Liver (tissue), 9 donors: ENCODE results near the gene CTNND1. TPM values are rescaled to one million over a fixed set of nuclear protein-coding genes. Genes with fewer than 3 reads are reported as not detected.

Experiments
- DNase-seq: peaks from one replicate; pipeline ENCODE4 v3.0.0-alpha.2; 2017; ENCODE audit warnings: low spot score
- H3K27ac ChIP-seq, 2 donors: one replicate each; pipeline ENCODE4 v1.7.0; 2013; ENCODE audit warnings: inconsistent platforms in 2 of 2, low read length in 2 of 2, control low read depth in 1 of 2, low read depth in 1 of 2, mild to moderate bottlenecking in 1 of 2
- H3K27me3 ChIP-seq, 4 donors: one replicate each; pipeline versions ENCODE4 v1.6.1 to v1.7.0; 2013; ENCODE audit warnings: low read length in 3 of 4, inconsistent platforms in 1 of 4, mild to moderate bottlenecking in 1 of 4, moderate library complexity in 1 of 4; ENCODE audit not compliant: control insufficient read depth in 4 of 4, insufficient read depth in 4 of 4
- H3K36me3 ChIP-seq, 4 donors: one replicate each; pipeline versions ENCODE4 v1.6.1 to v1.7.0; 2013; ENCODE audit warnings: low read length in 3 of 4, mild to moderate bottlenecking in 3 of 4, low read depth in 1 of 4, moderate library complexity in 1 of 4; ENCODE audit not compliant: control insufficient read depth in 4 of 4, insufficient read depth in 3 of 4
- H3K4me1 ChIP-seq, 4 donors: one replicate each; pipeline versions ENCODE4 v1.6.1 to v1.7.0; 2013; ENCODE audit warnings: low read length in 3 of 4, mild to moderate bottlenecking in 3 of 4, moderate library complexity in 1 of 4; ENCODE audit not compliant: control insufficient read depth in 4 of 4, insufficient read depth in 4 of 4
- H3K4me3 ChIP-seq, 3 donors: one replicate each; pipeline versions ENCODE4 v1.6.1 to v1.7.0; 2013; ENCODE audit warnings: low read length in 3 of 3, control low read depth in 1 of 3, low read depth in 1 of 3, mild to moderate bottlenecking in 1 of 3
- H3K9ac ChIP-seq, 2 donors: one replicate each; pipeline ENCODE4 v1.7.0; 2013; ENCODE audit warnings: low read length in 2 of 2, mild to moderate bottlenecking in 2 of 2, moderate library complexity in 2 of 2, control low read depth in 1 of 2, low read depth in 1 of 2
- H3K9me3 ChIP-seq, 4 donors: one replicate each; pipeline versions ENCODE4 v1.6.1 to v1.7.0; 2013; ENCODE audit warnings: low read length in 3 of 4; ENCODE audit not compliant: control insufficient read depth in 4 of 4
- EGR1 ChIP-seq, 2 donors: IDR thresholded peaks; 2 replicates each; pipeline ENCODE4 v1.6.1; 2016 to 2018; ENCODE audit warnings: antibody characterized with exemption in 2 of 2, low read depth in 2 of 2
- FOXA1 ChIP-seq: IDR thresholded peaks from 2 replicates; pipeline ENCODE4 v1.6.1; 2016; ENCODE audit warnings: antibody characterized with exemption
- FOXA2 ChIP-seq: IDR thresholded peaks from 2 replicates; pipeline ENCODE4 v1.6.1; 2016; ENCODE audit warnings: antibody characterized with exemption
- GABPA ChIP-seq, 2 donors: IDR thresholded peaks in 1 of 2; conservative IDR thresholded peaks in 1 of 2; 2 replicates each; pipeline ENCODE4 v1.6.1; 2016; ENCODE audit warnings: antibody characterized with exemption in 2 of 2, mild to moderate bottlenecking in 1 of 2, moderate library complexity in 1 of 2
- JUND ChIP-seq, 2 donors: IDR thresholded peaks; 2 replicates each; pipeline ENCODE4 v1.6.1; 2016; ENCODE audit warnings: antibody characterized with exemption in 2 of 2
- NR2F2 ChIP-seq: IDR thresholded peaks from 2 replicates; pipeline ENCODE4 v1.6.1; 2016; ENCODE audit warnings: antibody characterized with exemption
- RAD21 ChIP-seq, 2 donors: IDR thresholded peaks; 2 replicates each; pipeline ENCODE4 v1.6.1; 2016; ENCODE audit warnings: antibody characterized with exemption in 2 of 2, mild to moderate bottlenecking in 2 of 2
- SP1 ChIP-seq: IDR thresholded peaks from 2 replicates; pipeline ENCODE4 v1.6.1; 2018; ENCODE audit warnings: antibody characterized with exemption, mild to moderate bottlenecking
- TAF1 ChIP-seq: conservative IDR thresholded peaks from 2 replicates; pipeline ENCODE4 v1.6.1; 2016; ENCODE audit warnings: antibody characterized with exemption, mild to moderate bottlenecking
- WGBS: extraction: QIAGEN DNeasy Blood & Tissue Kit; methylation state at CpG from one replicate; pipeline ENCODE4 v1.1.7; 2013; 5-methylcytosine and 5-hydroxymethylcytosine counted together
- polyA plus RNA-seq, 2 donors: library from polyadenylated mRNA; stranded (reverse) in 1 of 2; unstranded in 1 of 2; fragments of 200-250 nt in 1 of 2; fragments of >200 nt in 1 of 2; fragmentation: Nextera tagmentation in 1 of 2; extraction: Ambion mirVana in 1 of 2; gene quantifications; one replicate each; pipeline versions ENCODE4 v1.2.1 to v1.2.3, GENCODE V29; 2013 to 2015
- total RNA-seq, 2 donors: library from RNA; depleted of rRNA; stranded (reverse); fragments of >200 nt; gene quantifications; one replicate each; pipeline ENCODE4 v1.2.3, GENCODE V29; 2014
- TF ChIP-seq, protein P1 (sequence below): IDR thresholded peaks from 2 replicates; pipeline ENCODE4 v1.6.1; 2016; ENCODE audit warnings: antibody characterized with exemption
- TF ChIP-seq, protein P2 (sequence below): IDR thresholded peaks from 2 replicates; pipeline ENCODE4 v1.6.1; 2016; ENCODE audit warnings: antibody characterized with exemption
- TF ChIP-seq, protein P3 (sequence below): fragments of 150-350 bp; IDR thresholded peaks from 2 replicates; pipeline ENCODE4 v1.5.1; 2017; ENCODE audit warnings: improper control_type of control experiment, low read depth, low read length; ENCODE audit not compliant: missing input control
- TF ChIP-seq, protein P4 (sequence below): IDR thresholded peaks from 2 replicates; pipeline ENCODE4 v1.6.1; 2016; ENCODE audit warnings: antibody characterized with exemption
- donor health status: healthy.
- donor health status: healthy.
- donor health status: healthy.
- donor health status: healthy.
- donor health status: healthy.

Gene CTNND1
- total and polyA plus RNA-seq, 4 donors: 21.5 to 97.1 (median 58.0) TPM

DNA sequence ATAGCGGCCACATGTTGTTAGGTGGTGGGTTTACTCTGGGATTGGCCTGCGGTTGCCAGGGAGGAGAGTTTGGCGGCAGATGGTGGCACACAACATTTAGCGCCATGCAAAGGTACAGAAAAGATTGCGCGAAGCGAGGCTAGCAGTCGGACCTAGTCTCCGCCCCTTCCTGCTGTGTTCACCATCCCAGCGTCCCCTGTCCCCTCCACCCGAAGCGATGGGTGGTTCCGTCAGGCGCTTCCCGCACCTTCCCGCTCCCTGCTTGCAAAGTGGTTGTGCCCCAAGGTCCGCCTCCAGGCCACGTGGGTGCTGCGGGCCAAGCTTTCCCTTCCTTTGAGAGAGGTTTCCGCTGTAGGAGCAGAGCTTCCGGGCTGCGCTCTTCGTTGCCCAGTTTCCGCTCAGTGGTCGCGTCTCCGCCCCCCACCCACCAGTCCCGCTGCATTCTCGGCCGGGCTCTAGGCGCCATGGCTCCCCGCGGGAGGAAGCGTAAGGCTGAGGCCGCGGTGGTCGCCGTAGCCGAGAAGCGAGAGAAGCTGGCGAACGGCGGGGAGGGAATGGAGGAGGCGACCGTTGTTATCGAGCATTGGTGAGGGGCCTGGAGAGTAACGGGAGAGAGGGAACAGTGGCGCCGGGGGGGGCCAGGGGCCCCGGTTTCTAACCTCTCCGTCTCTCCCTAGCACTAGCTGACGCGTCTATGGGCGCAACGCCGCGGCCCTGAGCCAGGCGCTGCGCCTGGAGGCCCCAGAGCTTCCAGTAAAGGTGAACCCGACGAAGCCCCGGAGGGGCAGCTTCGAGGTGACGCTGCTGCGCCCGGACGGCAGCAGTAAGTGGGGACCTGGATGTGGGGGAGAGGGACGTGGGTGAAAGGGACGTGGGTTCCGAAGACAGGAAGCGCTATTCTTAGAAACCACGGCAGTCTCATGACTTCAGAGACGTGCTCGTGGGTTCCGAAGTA is 20.2 kb upstream of the CTNND1 start, which contains the start of gene SELENOH (continued):
- TF ChIP-seq, protein P1, sequence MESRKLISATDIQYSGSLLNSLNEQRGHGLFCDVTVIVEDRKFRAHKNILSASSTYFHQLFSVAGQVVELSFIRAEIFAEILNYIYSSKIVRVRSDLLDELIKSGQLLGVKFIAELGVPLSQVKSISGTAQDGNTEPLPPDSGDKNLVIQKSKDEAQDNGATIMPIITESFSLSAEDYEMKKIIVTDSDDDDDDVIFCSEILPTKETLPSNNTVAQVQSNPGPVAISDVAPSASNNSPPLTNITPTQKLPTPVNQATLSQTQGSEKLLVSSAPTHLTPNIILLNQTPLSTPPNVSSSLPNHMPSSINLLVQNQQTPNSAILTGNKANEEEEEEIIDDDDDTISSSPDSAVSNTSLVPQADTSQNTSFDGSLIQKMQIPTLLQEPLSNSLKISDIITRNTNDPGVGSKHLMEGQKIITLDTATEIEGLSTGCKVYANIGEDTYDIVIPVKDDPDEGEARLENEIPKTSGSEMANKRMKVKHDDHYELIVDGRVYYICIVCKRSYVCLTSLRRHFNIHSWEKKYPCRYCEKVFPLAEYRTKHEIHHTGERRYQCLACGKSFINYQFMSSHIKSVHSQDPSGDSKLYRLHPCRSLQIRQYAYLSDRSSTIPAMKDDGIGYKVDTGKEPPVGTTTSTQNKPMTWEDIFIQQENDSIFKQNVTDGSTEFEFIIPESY: peak; percentile 78
- TF ChIP-seq FOXA2 (no peak), EGR1 (IDR thresholded peaks at IDR 0.05; ENCODE audit: low read depth in 2 of 2) (peak; percentile 72 to 73)

DNA sequence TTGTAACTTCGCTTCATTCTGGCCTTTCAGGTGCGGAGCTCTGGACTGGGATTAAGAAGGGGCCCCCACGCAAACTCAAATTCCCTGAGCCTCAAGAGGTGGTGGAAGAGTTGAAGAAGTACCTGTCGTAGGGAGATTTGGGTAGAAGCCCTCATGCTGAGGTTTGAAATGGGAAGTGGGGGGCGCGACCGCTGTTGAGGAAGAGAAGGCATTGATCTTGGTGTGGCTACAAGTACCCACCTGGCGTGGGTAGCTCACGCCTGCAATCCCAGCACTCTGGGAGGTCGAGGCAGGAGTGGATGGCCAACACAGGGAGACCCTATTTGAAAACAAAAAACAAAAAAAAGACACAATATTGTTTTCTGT is 19.5 kb upstream of the CTNND1 start:
- Histone ChIP-seq H3K27me3 (no peaks in the 10 kb centered on the region), H3K9me3 (no peaks in the 10 kb centered on the region), H3K4me1 (peaks cover 0 to 17% (median 12%) of the 10 kb centered on the region in 4 donors), H3K27ac (peak overlapping the region; percentile 82 to 84), H3K9ac (peak overlapping the region; percentile 75 to 93), H3K4me3 (peak overlapping the region; percentile 73 to 97 (median 95)), H3K36me3 (peaks cover 12 to 36% (median 22%) of the 10 kb centered on the region in 4 donors)
- 5% methylated on average over 10 of the region's 10 CpGs for WGBS
- DNase-seq: no peak
- TF ChIP-seq RAD21 (IDR thresholded peaks at IDR 0.05): no peak
- TF ChIP-seq JUND (IDR thresholded peaks at IDR 0.05): no peak
- no peak for TF ChIP-seq TAF1
- TF ChIP-seq, protein P2, sequence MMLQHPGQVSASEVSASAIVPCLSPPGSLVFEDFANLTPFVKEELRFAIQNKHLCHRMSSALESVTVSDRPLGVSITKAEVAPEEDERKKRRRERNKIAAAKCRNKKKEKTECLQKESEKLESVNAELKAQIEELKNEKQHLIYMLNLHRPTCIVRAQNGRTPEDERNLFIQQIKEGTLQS: no peak
- TF ChIP-seq, protein P3, sequence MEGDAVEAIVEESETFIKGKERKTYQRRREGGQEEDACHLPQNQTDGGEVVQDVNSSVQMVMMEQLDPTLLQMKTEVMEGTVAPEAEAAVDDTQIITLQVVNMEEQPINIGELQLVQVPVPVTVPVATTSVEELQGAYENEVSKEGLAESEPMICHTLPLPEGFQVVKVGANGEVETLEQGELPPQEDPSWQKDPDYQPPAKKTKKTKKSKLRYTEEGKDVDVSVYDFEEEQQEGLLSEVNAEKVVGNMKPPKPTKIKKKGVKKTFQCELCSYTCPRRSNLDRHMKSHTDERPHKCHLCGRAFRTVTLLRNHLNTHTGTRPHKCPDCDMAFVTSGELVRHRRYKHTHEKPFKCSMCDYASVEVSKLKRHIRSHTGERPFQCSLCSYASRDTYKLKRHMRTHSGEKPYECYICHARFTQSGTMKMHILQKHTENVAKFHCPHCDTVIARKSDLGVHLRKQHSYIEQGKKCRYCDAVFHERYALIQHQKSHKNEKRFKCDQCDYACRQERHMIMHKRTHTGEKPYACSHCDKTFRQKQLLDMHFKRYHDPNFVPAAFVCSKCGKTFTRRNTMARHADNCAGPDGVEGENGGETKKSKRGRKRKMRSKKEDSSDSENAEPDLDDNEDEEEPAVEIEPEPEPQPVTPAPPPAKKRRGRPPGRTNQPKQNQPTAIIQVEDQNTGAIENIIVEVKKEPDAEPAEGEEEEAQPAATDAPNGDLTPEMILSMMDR: no peak
- TF ChIP-seq GABPA (IDR thresholded peaks at IDR 0.05 in 1 of 2, conservative IDR thresholded peaks at IDR 0.05 in 1 of 2): no peak
- TF ChIP-seq, protein P4, sequence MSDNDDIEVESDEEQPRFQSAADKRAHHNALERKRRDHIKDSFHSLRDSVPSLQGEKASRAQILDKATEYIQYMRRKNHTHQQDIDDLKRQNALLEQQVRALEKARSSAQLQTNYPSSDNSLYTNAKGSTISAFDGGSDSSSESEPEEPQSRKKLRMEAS: no peak
- TF ChIP-seq, protein P1: no peak
- no peak for TF ChIP-seq FOXA1
- TF ChIP-seq SP1: no peak
- TF ChIP-seq NR2F2: no peak
